Lower leg skin (tissue), 4 donors: ENCODE data around the gene RARA. TPM values are rescaled to one million over a fixed set of nuclear protein-coding genes. Genes with fewer than 3 reads are reported as not detected.

Source experiments
- DNase-seq, 2 donors: peaks; one replicate each; pipeline ENCODE4 v3.0.0-alpha.2; 2019; ENCODE audit warnings: low spot score in 2 of 2
- H3K4me3 ChIP-seq: fragments of 200-600 bp; sonication (generic); 2 replicates; pipeline ENCODE4 v1.5.1; 2017; ENCODE audit warnings: mild to moderate bottlenecking, low read depth; ENCODE audit not compliant: poor library complexity, severe bottlenecking
- CTCF ChIP-seq, 3 donors: fragments of 450-650 bp; IDR thresholded peaks; one replicate each; pipeline ENCODE4 v1.5.1; 2016; ENCODE audit warnings: antibody characterized with exemption in 3 of 3, mild to moderate bottlenecking in 3 of 3, moderate library complexity in 2 of 3
- POLR2A ChIP-seq, 2 donors: fragments of 450-650 bp; IDR thresholded peaks; one replicate each; pipeline ENCODE4 v1.6.1; 2016 to 2017; ENCODE audit warnings: antibody characterized with exemption in 2 of 2, mild to moderate bottlenecking in 1 of 2, moderate library complexity in 1 of 2
- WGBS, 2 donors: methylation state at CpG; one replicate each; pipeline ENCODE4 v1.1.5; 2018; 5-methylcytosine and 5-hydroxymethylcytosine counted together
- intact Hi-C: fragments of 100-400 bp; cut with DNase I; formaldehyde crosslinking; loops from one replicate; pipeline ENCODE4 v1.15.0; 2023; ENCODE audit warnings: low total_unique reads
- total RNA-seq, 4 donors: library from RNA; depleted of rRNA; stranded (reverse); fragments of >200 nt; gene quantifications; one replicate each; pipeline ENCODE4 v1.1.0, GENCODE V29; 2016

RARA gene
- total RNA-seq, 4 donors from 2014 or later: 18.1 to 38.0 (median 25.2) TPM

DNA sequence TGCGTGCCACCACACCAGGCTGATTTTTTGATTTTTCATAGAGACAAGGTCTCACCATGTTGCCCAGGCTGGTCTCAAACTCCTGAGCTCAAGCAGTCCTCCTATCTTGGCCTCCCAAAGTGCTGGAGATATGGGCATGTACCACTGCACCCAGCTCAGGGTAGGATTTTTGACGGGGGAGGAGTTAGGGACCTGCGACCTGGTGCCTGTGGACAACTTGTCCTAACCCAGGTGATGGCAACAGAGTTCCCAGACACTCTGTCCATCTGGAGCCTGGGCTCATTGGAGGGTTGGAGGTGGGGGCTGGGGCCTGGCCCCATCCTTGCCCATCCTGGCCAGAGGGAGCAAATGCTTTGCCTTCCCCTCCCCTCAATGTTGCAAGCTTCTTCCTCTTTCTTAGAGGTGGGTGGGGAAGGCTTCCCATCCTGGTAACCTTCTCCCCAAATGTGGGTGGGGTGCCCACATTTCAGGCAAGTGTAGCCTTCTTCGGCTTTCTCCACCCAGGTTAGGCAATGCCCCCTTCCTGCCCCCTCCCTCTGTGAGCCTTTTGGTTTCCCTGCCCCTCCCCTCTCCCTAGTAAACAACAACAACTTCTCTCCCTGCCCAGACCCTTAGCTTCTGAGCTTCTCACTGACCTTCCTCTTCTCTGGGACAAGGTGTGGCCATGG is 24.9 kb downstream of the RARA start:
- WGBS, 2 donors: 71 to 86% methylated on average over 4 of the region's 4 CpGs

GRCh38 chr17:40335620-40336019 is 26.6 kb downstream of the RARA start:
- no peak overlapping the region for H3K4me3 ChIP-seq
- DNase-seq: no peak
- intact Hi-C loops: no loop called here
- TF ChIP-seq CTCF (IDR thresholded peaks at IDR 0.05) (no peak), POLR2A (IDR thresholded peaks at IDR 0.05) (no peak)
- WGBS, 2 donors: 72 to 80% methylated on average over 8 of the region's 8 CpGs

More for the DNA sequence above, 24.9 kb downstream of the RARA start:
- intact Hi-C loops: no loop called here
- DNase-seq: no peak
- no peak overlapping the region for H3K4me3 ChIP-seq
- TF ChIP-seq CTCF (IDR thresholded peaks at IDR 0.05) (no peak), POLR2A (IDR thresholded peaks at IDR 0.05) (no peak)

DNA sequence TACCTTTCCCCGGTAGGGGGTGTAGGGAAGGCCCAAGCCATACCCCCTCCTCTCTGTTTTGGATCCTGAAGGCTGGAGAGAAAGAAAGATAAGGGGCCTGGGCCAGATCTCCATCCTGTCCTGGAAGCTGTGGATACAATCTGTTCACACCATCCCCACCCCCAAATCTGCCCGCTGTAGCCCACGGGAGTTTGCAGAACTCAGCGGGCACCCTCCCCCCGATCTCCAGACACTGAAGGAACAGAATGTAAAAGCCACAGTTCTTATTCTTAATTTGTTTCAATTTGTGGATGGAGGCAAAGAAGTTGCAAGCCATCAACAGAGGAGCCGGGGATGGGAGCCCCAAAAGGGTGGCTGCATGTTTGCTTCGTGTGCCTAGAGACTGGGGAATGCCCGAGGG is 28.4 kb downstream of the RARA start:
- 74 to 78% methylated on average over 8 of the region's 8 CpGs for WGBS, 2 donors
- intact Hi-C loops: no loop called here
- no peak for TF ChIP-seq CTCF (IDR thresholded peaks at IDR 0.05)
- no peak for TF ChIP-seq POLR2A (IDR thresholded peaks at IDR 0.05)
- no peak overlapping the region for H3K4me3 ChIP-seq
- no peak for DNase-seq

- no peak for DNase-seq
- H3K4me3 ChIP-seq: no peak overlapping the region
- intact Hi-C loops: no loop called here
- TF ChIP-seq POLR2A (IDR thresholded peaks at IDR 0.05) (no peak), CTCF (IDR thresholded peaks at IDR 0.05) (no peak)
- WGBS, 2 donors: 64 to 76% methylated on average over 5 of the region's 5 CpGs
Observed at GRCh38 chr17:40338058-40338457, 29.1 kb downstream of the RARA start.

- intact Hi-C loops: no loop called here
- TF ChIP-seq POLR2A (IDR thresholded peaks at IDR 0.05) (no peak), CTCF (IDR thresholded peaks at IDR 0.05) (no peak)
- no peak for DNase-seq
- WGBS, 2 donors: 69 to 71% methylated on average over 13 of the region's 13 CpGs
- H3K4me3 ChIP-seq: no peak overlapping the region
Observed at GRCh38 chr17:40338941-40339649, 30.1 kb downstream of the RARA start.
